ENCODE measurements around the gene ZNF598. TPM values are rescaled to one million over a fixed set of nuclear protein-coding genes. Genes with fewer than 3 reads are reported as not detected.

Gene ZNF598
- total RNA-seq, 2 donors from 2014 or later = 83.1 to 163 TPM

GRCh38 chr16:1991135-1991551, 18.5 kb downstream of the ZNF598 start:
- DNase-seq (ENCODE audit: low spot score) (peak; percentile 75), ATAC-seq (peak; percentile 58 to 62)
- Mint-ChIP-seq H3K4me1 (ENCODE audit: low read depth in 2 of 2) (peaks cover 11 to 36% of the 10 kb centered on the region in 2 donors), H3K9me3 (no peaks in the 10 kb centered on the region), H3K27ac (peak overlapping the region; percentile 65 to 82), H3K4me3 (peak overlapping the region; percentile 80), H3K36me3 (no peaks in the 10 kb centered on the region), H3K27me3 (no peaks in the 10 kb centered on the region)

GRCh38 chr16:1990351-1991134, 19.1 kb downstream of the ZNF598 start:
- peak; percentile 79 for DNase-seq (ENCODE audit: low spot score)
- Mint-ChIP-seq H3K36me3 (no peaks in the 10 kb centered on the region), H3K27me3 (no peaks in the 10 kb centered on the region), H3K4me1 (ENCODE audit: low read depth in 2 of 2) (peaks cover 11 to 32% of the 10 kb centered on the region in 2 donors), H3K4me3 (peak overlapping the region; percentile 80), H3K27ac (peak overlapping the region; percentile 65 to 82), H3K9me3 (no peaks in the 10 kb centered on the region)
- no peak for ATAC-seq

DNA sequence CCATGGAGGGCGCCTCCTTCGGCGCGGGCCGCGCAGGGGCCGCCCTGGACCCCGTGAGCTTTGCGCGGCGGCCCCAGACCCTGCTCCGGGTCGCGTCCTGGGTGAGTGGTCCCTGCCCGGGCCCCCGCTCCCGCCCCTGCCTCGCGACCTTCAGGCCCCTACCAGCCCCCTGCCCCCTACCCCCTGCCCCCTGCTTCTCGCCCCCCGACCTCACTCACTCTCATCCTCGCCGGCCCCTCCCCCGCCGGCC, 19.6 kb downstream of the ZNF598 start:
- Mint-ChIP-seq H3K4me1 (ENCODE audit: low read depth in 2 of 2) (peaks cover 11 to 28% of the 10 kb centered on the region in 2 donors), H3K27ac (no peak overlapping the region), H3K4me3 (no peak overlapping the region), H3K9me3 (no peaks in the 10 kb centered on the region), H3K36me3 (no peaks in the 10 kb centered on the region), H3K27me3 (no peaks in the 10 kb centered on the region)
- DNase-seq (ENCODE audit: low spot score) (no peak), ATAC-seq (no peak)

GRCh38 chr16:1989209-1990100, 20.2 kb downstream of the ZNF598 start, which contains the start of gene SYNGR3:
SYNGR3 (plus strand) TSS chr16:1989970; CDS start chr16:1990103, 133 bp downstream.
- DNase-seq (ENCODE audit: low spot score) = no peak
- Mint-ChIP-seq H3K4me1 (ENCODE audit: low read depth in 2 of 2) (peaks cover 11 to 32% of the 10 kb centered on the region in 2 donors), H3K36me3 (no peaks in the 10 kb centered on the region), H3K9me3 (no peaks in the 10 kb centered on the region), H3K27ac (peak within 1 kb of the TSS; percentile 65 to 69), H3K27me3 (no peaks in the 10 kb centered on the region), H3K4me3 (peak within 1 kb of the TSS; percentile 80)
- ATAC-seq = no peak

DNA sequence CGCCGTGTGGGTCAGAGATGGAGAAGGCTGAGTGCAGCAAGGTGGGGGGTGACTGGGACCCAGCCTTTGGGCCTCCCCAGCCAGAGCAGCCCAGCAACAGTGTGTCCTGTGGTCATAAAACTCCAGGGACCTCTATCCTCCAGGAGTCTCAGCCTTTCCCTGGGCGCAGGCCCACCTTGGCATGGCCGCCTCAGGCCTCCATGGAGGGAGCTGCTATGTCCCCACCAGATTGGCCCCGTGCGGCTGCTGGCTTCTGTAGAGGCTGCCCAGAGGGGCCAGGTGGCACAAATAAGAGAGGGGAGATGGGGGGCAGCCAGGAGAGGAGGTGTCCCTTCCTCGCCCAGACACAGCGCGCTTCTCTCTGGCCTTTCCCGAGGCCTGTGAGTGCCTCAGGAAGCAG, 22.4 kb downstream of the ZNF598 start:
- Mint-ChIP-seq H3K36me3 (no peaks in the 10 kb centered on the region), H3K27me3 (peaks cover 0 to 6% of the 10 kb centered on the region in 2 donors), H3K9me3 (no peaks in the 10 kb centered on the region), H3K27ac (no peak overlapping the region), H3K4me3 (no peak overlapping the region), H3K4me1 (ENCODE audit: low read depth in 2 of 2) (peaks cover 0 to 32% of the 10 kb centered on the region in 2 donors)
- DNase-seq (ENCODE audit: low spot score) (no peak), ATAC-seq (no peak)

DNA sequence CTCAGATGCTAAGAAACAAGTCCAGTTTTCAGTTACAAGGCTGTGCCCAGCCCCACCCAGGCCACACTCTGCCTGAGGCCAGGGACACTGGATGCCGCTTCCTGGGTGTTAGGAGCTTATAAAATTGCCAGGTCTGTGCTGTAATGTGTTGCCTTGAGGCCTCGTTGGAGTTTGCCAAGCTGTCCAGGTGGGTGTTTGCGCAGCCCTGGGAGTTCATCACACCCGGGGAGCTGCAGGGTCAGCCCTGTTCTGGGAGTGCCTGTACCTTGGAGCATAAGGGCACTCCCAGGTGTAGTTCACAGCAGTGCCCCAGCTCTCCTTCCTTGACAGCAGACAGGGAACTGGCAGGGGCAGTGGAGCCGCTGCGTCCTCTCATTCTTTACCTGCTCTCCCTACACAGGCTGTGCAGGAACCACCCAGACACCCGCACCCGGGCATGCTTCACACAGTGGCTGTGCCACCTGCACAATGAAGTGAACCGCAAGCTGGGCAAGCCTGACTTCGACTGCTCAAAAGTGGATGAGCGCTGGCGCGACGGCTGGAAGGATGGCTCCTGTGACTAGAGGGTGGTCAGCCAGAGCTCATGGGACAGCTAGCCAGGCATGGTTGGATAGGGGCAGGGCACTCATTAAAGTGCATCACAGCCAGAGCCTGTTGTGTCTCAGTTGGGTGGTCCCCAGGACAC, 24.0 kb downstream of the ZNF598 start:
- H3K36me3 Mint-ChIP-seq = no peaks in the 10 kb centered on the region
- H3K9me3 Mint-ChIP-seq = no peaks in the 10 kb centered on the region
- DNase-seq (ENCODE audit: low spot score) = no peak
- peaks cover 0 to 8% of the 10 kb centered on the region in 2 donors for H3K27me3 Mint-ChIP-seq
- peak overlapping the region; percentile 75 for H3K4me3 Mint-ChIP-seq
- H3K27ac Mint-ChIP-seq = peak overlapping the region in 1 of 2 donors; percentile 28
- H3K4me1 Mint-ChIP-seq (ENCODE audit: low read depth in 2 of 2) = peaks cover 0 to 24% of the 10 kb centered on the region in 2 donors
- ATAC-seq = no peak

DNA sequence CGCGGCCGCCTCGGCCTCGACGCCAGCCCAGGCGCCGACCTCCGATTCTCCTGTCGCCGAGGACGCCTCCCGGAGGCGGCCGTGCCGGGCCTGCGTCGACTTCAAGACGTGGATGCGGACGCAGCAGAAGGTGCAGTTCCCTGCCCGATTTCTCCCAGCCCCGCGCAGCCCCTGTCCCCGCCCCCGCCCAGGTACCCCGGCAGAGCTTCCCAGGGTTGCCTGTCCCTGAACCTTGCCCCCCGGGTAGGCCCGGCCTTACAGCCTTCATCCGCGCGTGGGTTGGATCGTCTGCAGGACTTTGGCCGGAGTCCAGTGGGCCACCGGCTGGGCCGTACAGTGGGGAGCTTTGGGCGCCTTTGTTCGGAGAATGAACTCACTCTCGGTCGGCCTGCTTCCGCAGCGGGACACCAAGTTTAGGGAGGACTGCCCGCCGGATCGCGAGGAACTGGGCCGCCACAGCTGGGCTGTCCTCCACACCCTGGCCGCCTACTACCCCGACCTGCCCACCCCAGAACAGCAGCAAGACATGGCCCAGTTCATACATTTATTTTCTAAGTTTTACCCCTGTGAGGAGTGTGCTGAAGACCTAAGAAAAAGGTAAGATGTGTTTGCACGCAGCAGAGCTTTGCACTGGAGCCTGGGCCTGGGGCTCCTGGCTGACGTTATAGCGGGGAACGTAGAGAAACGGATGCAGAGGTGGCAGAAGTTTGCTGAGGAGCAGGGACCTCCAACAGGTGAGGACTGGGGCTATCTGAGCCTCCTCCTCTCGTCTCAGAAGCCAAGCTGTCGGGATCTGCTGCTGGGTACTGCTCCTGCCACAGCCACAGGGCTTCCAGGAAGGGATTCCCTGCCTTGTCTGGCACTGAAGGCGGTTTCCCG, 25.0 kb downstream of the ZNF598 start:
- H3K27me3 Mint-ChIP-seq = peaks cover 0 to 10% of the 10 kb centered on the region in 2 donors
- H3K4me3 Mint-ChIP-seq = peak overlapping the region; percentile 75
- no peaks in the 10 kb centered on the region for H3K36me3 Mint-ChIP-seq
- peak overlapping the region; percentile 28 to 50 for H3K27ac Mint-ChIP-seq
- peaks cover 0 to 24% of the 10 kb centered on the region in 2 donors for H3K4me1 Mint-ChIP-seq (ENCODE audit: low read depth in 2 of 2)
- DNase-seq (ENCODE audit: low spot score) (no peak), ATAC-seq (peak in 1 of 2 donors; percentile 29)
- H3K9me3 Mint-ChIP-seq = no peaks in the 10 kb centered on the region

DNA sequence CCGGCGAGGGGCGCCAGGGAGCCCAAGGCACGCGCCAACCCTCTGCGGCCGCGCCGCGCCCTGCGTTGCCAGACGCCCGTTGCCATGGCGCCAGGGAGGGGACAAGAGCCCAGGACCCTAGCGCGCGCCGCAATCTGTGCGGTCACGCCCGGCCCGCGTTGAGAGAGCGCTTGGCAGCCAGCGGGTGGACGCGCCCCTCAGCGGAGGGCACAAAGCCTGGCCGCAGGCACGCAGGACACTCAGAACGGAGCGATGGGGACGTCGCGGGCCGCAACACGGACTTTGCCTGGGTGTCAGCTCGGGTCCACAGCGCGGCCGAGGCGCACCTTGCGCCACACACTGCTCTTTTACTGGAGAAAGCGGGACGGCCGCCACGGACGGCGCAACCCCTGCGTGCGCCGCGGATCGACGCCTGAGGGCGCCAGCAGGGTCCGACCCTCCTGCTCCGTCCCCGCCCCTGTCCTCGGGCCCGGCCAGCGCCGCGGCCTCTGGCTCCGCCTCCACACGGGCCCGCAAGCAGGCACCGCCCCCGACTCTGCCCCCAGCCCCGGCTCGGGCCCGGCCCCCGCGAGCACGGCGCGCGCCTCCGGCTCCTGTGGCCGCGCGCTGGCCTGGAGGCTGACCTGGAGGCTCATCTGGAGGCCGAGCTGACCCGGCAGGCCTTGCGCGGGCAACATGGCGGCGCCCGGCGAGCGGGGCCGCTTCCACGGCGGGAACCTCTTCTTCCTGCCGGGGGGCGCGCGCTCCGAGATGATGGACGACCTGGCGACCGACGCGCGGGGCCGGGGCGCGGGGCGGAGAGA, 25.9 kb downstream of the ZNF598 start, which contains the start of gene GFER:
Gene GFER, plus strand, starts transcription at position 650 of the 803 bp plus-strand sequence. Its CDS starts 26 bp downstream, at position 676.
- no peaks in the 10 kb centered on the region for H3K36me3 Mint-ChIP-seq
- H3K27ac Mint-ChIP-seq = peak within 1 kb of the TSS; percentile 47 to 50
- H3K4me1 Mint-ChIP-seq (ENCODE audit: low read depth in 2 of 2) = peaks cover 0 to 21% of the 10 kb centered on the region in 2 donors
- DNase-seq (ENCODE audit: low spot score) = peak; percentile 96
- ATAC-seq = peak; percentile 97 to 99
- no peaks in the 10 kb centered on the region for H3K9me3 Mint-ChIP-seq
- peak within 1 kb of the TSS; percentile 75 for H3K4me3 Mint-ChIP-seq
- peaks cover 0 to 10% of the 10 kb centered on the region in 2 donors for H3K27me3 Mint-ChIP-seq

DNA sequence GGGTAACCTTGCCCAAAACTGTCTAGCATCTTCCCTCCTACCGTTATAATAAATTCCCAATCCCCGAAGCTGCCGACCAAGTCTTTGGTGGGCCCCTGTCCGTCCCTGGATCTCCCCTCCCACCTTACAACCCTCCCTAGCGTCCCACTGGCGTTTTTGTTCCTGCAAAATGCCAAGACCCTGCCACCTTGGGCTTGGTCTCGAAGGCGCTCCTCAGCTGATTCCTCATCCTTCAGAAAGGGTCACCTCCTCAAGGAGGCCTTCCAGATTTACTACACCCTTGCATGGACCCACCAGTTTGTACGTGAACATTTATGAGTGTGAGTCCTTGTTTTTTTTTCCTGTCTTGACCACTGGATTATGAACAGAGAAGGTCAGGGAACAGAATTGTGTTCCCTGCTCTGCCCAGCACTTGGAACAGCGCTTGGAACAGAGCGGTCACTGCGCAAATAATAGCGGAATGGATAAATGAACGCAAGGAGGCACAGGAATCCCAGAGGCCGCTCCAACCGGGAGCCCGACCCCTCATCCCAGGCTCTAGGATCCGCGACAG, 26.6 kb downstream of the ZNF598 start:
- peak overlapping the region in 1 of 2 donors; percentile 47 for H3K27ac Mint-ChIP-seq
- H3K27me3 Mint-ChIP-seq = peaks cover 0 to 10% of the 10 kb centered on the region in 2 donors
- ATAC-seq (no peak), DNase-seq (ENCODE audit: low spot score) (no peak)
- H3K4me1 Mint-ChIP-seq (ENCODE audit: low read depth in 2 of 2) = peaks cover 0 to 18% of the 10 kb centered on the region in 2 donors
- H3K9me3 Mint-ChIP-seq = no peaks in the 10 kb centered on the region
- H3K4me3 Mint-ChIP-seq = peak overlapping the region; percentile 75
- H3K36me3 Mint-ChIP-seq = no peaks in the 10 kb centered on the region

DNA sequence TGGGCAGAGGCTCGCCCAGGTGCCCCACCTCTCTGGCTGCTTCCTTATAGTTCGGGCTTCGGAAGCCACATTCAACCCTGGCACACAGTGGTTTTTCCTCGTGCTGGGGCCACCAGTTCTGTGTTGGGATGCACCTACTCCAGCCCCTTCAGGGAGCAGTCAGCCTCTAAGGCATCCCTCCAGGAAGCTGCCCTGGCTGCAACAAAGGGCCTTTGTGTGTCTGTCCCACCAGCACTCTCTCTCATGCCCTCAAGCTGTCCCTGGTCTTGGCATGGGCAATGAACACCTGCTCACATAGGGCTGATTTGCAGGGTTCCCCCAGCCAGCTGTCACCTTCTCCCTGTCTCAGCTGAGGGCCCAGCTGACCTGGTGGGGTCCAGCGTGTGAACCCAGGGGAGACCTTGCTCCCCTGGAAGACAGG, 27.6 kb downstream of the ZNF598 start:
- H3K27me3 Mint-ChIP-seq = peaks cover 0 to 10% of the 10 kb centered on the region in 2 donors
- H3K4me1 Mint-ChIP-seq (ENCODE audit: low read depth in 2 of 2) = peaks cover 0 to 18% of the 10 kb centered on the region in 2 donors
- H3K27ac Mint-ChIP-seq = no peak overlapping the region
- peak overlapping the region; percentile 75 for H3K4me3 Mint-ChIP-seq
- no peaks in the 10 kb centered on the region for H3K36me3 Mint-ChIP-seq
- no peak for DNase-seq (ENCODE audit: low spot score)
- ATAC-seq = no peak
- H3K9me3 Mint-ChIP-seq = no peaks in the 10 kb centered on the region

DNA sequence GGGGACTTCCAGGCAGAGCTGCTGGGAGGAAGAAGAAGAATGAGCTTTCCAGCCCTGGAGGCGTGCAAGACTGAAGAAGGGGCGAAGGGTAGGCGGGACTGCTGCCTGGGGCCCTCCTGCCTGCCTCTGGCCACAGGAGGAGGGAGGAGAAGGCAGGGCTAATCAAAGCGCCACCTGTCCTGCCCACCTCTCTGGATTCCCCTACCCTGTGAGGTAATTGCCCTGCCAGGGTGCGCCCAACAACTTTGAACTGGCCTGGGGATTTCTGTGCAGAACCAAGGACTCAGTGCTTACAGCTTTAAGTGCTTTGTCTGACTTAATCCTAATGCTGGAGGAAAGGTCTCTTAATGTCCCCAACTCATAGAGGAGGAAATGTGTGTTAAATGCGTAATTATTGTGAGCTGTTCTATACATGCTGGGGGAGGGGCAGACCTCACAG, 28.2 kb downstream of the ZNF598 start, which contains the start of gene NOXO1:
Gene NOXO1, minus strand, starts transcription at position 72 of the 439 bp plus-strand sequence. CDS start 290 bp downstream, outside the sequence.
- Mint-ChIP-seq H3K27me3 (peaks cover 0 to 10% of the 10 kb centered on the region in 2 donors), H3K9me3 (no peaks in the 10 kb centered on the region), H3K4me1 (ENCODE audit: low read depth in 2 of 2) (peaks cover 0 to 16% of the 10 kb centered on the region in 2 donors), H3K36me3 (no peaks in the 10 kb centered on the region), H3K27ac (no peak within 1 kb of the TSS), H3K4me3 (peak within 1 kb of the TSS; percentile 75)
- no peak for ATAC-seq
- no peak for DNase-seq (ENCODE audit: low spot score)

DNA sequence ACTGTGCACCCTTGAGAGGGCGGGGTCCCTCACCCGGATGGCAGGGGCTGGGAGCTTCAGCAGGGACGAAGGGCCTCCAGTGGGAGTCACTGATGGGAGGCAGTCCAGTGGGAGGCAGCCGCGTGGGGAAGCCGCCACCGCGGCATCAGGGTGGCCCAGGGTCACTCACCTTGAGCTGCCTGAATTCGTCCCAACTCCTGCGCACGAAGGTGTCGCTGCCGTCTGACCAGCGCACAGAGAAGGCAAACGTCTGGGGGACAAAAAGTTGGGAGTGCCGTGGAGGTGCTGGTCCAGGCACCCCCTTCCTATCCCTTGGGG, 28.9 kb downstream of the ZNF598 start:
- peaks cover 0 to 10% of the 10 kb centered on the region in 2 donors for H3K27me3 Mint-ChIP-seq
- DNase-seq (ENCODE audit: low spot score) = no peak
- no peaks in the 10 kb centered on the region for H3K9me3 Mint-ChIP-seq

More for the DNA sequence above, 28.9 kb downstream of the ZNF598 start:
- ATAC-seq = no peak
- Mint-ChIP-seq H3K4me3 (no peak overlapping the region), H3K27ac (no peak overlapping the region), H3K4me1 (ENCODE audit: low read depth in 2 of 2) (peaks cover 0 to 13% of the 10 kb centered on the region in 2 donors), H3K36me3 (no peaks in the 10 kb centered on the region)
